ENCODE measurements around the gene FAM9C. TPM values are rescaled to one million over a fixed set of nuclear protein-coding genes. Genes with fewer than 3 reads are reported as not detected.
"Not testable (repeated sequence)": the region's sequence is repeated elsewhere in the genome, so short reads cannot be mapped to it uniquely, and the experiment has no call there.

Gene FAM9C
- polyA plus RNA-seq, 3 donors from 2014 or later = not detected

DNA sequence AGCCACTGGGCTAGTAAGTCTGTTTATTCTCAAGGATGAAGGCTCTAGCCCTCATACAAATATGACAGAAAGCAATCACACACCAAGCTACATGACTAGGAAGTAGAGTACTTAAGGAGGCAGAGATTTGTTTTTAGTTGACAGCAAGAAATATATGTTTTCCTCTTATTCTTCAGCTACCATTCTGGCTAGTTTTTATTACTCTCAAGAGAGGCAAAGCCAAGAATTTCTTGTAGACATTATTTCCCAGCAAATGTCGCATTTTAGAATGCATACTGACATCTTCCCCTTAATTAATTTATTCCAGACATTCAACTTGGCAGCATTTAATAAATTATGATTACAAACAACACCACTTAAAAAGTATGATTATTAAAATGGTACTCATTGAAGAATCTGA is 23.4 kb upstream of the FAM9C start:
- H3K27ac Mint-ChIP-seq = no peak overlapping the region
- H3K9me3 Mint-ChIP-seq = peaks cover 0 to 20% (median 12%) of the 10 kb centered on the region in 6 donors
- DNase-seq = no peak
- H3K27me3 Mint-ChIP-seq (ENCODE audit: low read depth in 3 of 3) = peaks cover 2 to 20% (median 5%) of the 10 kb centered on the region in 3 donors
- H3K36me3 Mint-ChIP-seq = peaks cover 4 to 9% (median 9%) of the 10 kb centered on the region in 3 donors
- peaks cover 0 to 4% of the 10 kb centered on the region in 2 donors for H3K4me1 Mint-ChIP-seq
- H3K4me3 Mint-ChIP-seq = no peak overlapping the region

- H3K27ac Mint-ChIP-seq = no peak overlapping the region
- no peak overlapping the region for H3K4me3 Mint-ChIP-seq
- peaks cover under 1 to 5% of the 10 kb centered on the region in 2 donors for H3K4me1 Mint-ChIP-seq
- H3K27me3 Mint-ChIP-seq (ENCODE audit: low read depth in 3 of 3) = peaks cover 2 to 16% (median 5%) of the 10 kb centered on the region in 3 donors
- no peak for DNase-seq
- H3K9me3 Mint-ChIP-seq = peaks cover 0 to 26% (median 13%) of the 10 kb centered on the region in 6 donors
- H3K36me3 Mint-ChIP-seq = peaks cover 6 to 11% (median 10%) of the 10 kb centered on the region in 3 donors
These were observed 22.0 kb upstream of the FAM9C start for GRCh38 chrX:13066391-13066790.

DNA sequence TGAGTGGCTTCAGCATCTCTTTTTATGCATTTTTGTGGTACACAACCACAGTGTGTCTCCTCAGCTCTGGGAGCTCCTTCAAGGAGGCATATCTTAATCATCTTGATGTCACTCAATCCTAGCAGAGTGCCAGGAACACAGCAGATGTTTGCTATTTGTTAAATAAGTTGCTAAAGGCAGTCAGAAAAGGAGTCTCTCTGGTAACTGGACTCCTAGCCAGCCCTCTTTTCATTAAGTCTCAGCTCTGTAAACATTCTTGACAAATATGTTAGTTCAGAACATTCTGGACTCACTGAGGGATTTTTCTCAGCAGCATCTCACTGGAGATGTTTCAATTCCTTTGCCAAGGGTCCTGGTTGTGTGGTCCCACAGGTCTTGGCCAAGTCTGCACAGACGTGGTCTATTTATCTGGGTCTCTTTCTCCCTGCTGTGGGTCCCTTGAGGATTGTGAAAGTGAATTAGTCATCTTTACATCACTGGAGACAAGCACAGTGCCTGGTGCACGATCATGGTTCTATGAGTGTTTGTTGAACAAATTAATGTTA is 20.3 kb upstream of the FAM9C start:
- DNase-seq = no peak
- H3K27me3 Mint-ChIP-seq (ENCODE audit: low read depth in 3 of 3) = peaks cover 2 to 13% (median 8%) of the 10 kb centered on the region in 3 donors
- H3K9me3 Mint-ChIP-seq = peaks cover 2 to 28% (median 10%) of the 10 kb centered on the region in 6 donors
- H3K36me3 Mint-ChIP-seq = peaks cover 6 to 19% (median 14%) of the 10 kb centered on the region in 3 donors
- H3K4me3 Mint-ChIP-seq = no peak overlapping the region
- H3K27ac Mint-ChIP-seq = no peak overlapping the region
- peaks cover 17 to 18% of the 10 kb centered on the region in 2 donors for H3K4me1 Mint-ChIP-seq

DNA sequence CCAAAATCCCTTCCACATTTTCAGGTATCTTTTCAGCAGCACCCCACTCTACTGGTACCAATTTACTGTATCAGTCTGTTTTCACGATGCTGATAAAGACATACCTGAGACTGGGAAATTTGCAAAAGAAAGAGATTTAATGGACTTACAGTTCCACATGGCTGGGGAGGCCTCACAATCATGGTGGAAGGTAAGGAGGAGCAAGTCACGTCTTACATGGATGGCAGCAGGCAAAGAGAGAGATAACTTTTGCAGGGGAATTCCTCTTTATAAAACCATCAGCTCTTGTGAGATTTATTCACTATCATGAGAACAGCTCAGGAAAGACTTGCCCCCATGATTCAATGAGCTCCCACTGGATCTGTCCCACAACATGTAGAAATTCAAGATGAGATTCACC is 18.7 kb upstream of the FAM9C start:
- H3K4me1 Mint-ChIP-seq = peaks cover 17 to 20% of the 10 kb centered on the region in 2 donors
- not testable (repeated sequence) for H3K4me3 Mint-ChIP-seq; DNase-seq; H3K27ac Mint-ChIP-seq; H3K27me3 Mint-ChIP-seq (ENCODE audit: low read depth in 3 of 3)
- peaks cover 5 to 10% (median 6%) of the 10 kb centered on the region in 3 donors for H3K36me3 Mint-ChIP-seq
- peaks cover 0 to 15% (median 3%) of the 10 kb centered on the region in 6 donors for H3K9me3 Mint-ChIP-seq

GRCh38 chrX:13062331-13062730 is 17.9 kb upstream of the FAM9C start:
- peaks cover 17 to 20% of the 10 kb centered on the region in 2 donors for H3K4me1 Mint-ChIP-seq
- not testable (repeated sequence) for H3K27ac Mint-ChIP-seq; H3K4me3 Mint-ChIP-seq; DNase-seq; H3K27me3 Mint-ChIP-seq (ENCODE audit: low read depth in 3 of 3)
- H3K36me3 Mint-ChIP-seq = peaks cover 5 to 10% (median 6%) of the 10 kb centered on the region in 3 donors
- H3K9me3 Mint-ChIP-seq = peaks cover 0 to 15% (median 3%) of the 10 kb centered on the region in 6 donors

DNA sequence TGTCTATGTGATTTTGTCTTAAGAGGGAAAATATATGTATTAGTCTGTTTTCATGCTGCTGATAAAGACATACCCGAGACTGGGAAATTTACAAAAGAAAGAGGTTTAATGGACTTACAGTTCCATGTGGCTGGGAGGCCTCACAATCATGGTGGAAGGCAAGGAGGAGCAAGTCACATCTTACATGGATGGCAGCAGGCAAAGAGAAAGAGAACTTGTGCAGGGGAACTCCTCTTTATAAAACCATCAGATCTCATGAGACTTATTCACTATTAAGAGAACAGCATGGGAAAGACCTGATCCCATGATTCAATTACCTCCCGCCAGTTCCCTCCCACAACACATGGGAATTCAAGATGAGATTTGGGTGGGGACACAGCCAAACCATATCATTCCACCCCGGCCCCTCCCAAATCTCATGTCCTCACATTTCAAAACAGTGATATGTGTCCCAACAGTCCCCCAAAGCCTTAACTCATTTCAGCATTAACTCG is 16.8 kb upstream of the FAM9C start:
- not testable (repeated sequence) for H3K27me3 Mint-ChIP-seq (ENCODE audit: low read depth in 3 of 3); DNase-seq; H3K4me3 Mint-ChIP-seq; H3K27ac Mint-ChIP-seq
- peaks cover 5 to 10% (median 6%) of the 10 kb centered on the region in 3 donors for H3K36me3 Mint-ChIP-seq
- H3K9me3 Mint-ChIP-seq = peaks cover 0 to 15% (median 3%) of the 10 kb centered on the region in 6 donors
- peaks cover 16 to 21% of the 10 kb centered on the region in 2 donors for H3K4me1 Mint-ChIP-seq

DNA sequence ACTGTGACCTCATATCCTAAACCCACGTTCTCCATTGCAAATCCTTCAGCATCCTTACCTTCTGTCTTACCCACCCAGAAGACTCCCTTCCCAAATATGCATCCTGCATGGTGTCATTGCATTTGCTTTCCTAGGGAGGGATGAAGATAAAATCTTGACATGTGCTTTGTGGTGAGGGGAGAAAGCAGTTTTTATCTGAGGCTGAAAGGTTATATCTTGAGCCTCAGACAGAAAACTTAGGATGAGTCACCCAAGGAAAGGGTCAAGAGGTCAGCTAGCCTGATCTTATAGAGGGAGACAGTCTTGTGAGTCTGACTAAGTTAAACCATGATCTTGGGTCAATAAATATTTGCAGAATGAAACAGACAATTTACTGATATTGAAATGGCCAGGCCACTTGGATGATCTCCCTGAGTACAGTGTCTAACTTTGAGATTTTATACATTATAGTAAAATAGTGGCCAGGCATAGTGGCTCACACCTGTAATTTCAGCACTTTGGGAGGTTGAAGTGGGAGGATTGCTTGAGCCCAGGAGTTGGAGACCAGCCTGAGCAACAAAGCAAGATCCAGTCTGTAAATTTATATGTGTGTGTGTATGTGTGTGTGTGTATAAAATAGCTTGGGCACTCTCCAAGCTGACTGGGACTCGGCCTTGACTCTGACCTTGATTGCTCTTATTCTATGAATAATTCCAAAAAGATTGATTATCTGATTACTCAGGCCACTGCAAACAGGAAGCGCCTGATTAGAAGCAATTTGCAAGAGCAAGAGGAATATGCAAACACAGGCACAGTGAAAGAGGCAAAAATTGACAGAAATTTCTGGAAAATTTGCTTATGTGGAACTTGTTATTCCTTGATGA is 15.4 kb upstream of the FAM9C start:
- Mint-ChIP-seq H3K36me3 (peaks cover 5 to 10% (median 6%) of the 10 kb centered on the region in 3 donors), H3K27me3 (ENCODE audit: low read depth in 3 of 3) (peaks cover 0 to 12% (median 3%) of the 10 kb centered on the region in 3 donors), H3K4me3 (no peak overlapping the region), H3K4me1 (peaks cover 28 to 35% of the 10 kb centered on the region in 2 donors), H3K9me3 (peaks cover 0 to 15% (median 3%) of the 10 kb centered on the region in 6 donors), H3K27ac (no peak overlapping the region)
- DNase-seq = no peak

- H3K4me1 Mint-ChIP-seq = peaks cover 47 to 51% of the 10 kb centered on the region in 2 donors
- DNase-seq = no peak
- peaks cover 0 to 8% (median 0%) of the 10 kb centered on the region in 6 donors for H3K9me3 Mint-ChIP-seq
- peaks cover 3 to 12% (median 4%) of the 10 kb centered on the region in 3 donors for H3K27me3 Mint-ChIP-seq (ENCODE audit: low read depth in 3 of 3)
- H3K36me3 Mint-ChIP-seq = peaks cover 0 to 2% (median 0%) of the 10 kb centered on the region in 3 donors
- peak overlapping the region in 2 of 6 donors; percentile 27 to 35 for H3K27ac Mint-ChIP-seq
- H3K4me3 Mint-ChIP-seq = no peak overlapping the region
These were observed 11.1 kb upstream of the FAM9C start for GRCh38 chrX:13055486-13055885.

DNA sequence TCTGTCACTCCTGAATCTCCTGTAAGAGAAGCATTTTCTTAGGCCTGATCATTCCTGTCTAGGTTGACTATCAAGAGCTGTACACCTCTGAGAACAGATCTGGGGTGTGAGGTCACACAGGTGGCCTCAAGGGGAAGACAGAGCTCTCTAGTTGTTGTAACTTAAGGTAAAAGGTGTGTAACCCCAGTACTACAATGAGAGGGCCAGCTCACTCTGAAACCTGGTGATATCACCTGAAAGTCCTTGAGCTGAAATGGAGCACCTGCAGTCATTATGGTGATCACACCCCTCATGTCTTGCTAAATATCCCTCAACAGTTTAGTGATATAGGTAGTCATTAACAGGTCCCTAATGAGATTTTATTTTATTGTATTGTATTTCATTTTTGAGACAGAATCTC is 8.8 kb upstream of the FAM9C start:
- no peak overlapping the region for H3K4me3 Mint-ChIP-seq
- H3K27me3 Mint-ChIP-seq (ENCODE audit: low read depth in 3 of 3) = peaks cover 3 to 12% (median 5%) of the 10 kb centered on the region in 3 donors
- H3K36me3 Mint-ChIP-seq = no peaks in the 10 kb centered on the region
- peaks cover 0 to 8% (median 0%) of the 10 kb centered on the region in 6 donors for H3K9me3 Mint-ChIP-seq
- DNase-seq = no peak
- peaks cover 54 to 55% of the 10 kb centered on the region in 2 donors for H3K4me1 Mint-ChIP-seq
- no peak overlapping the region for H3K27ac Mint-ChIP-seq

- H3K4me1 Mint-ChIP-seq = peaks cover 68 to 70% of the 10 kb centered on the region in 2 donors
- DNase-seq = peak; percentile 21 to 43 (median 40)
These were observed 7.2 kb upstream of the FAM9C start for GRCh38 chrX:13051529-13052172.

DNA sequence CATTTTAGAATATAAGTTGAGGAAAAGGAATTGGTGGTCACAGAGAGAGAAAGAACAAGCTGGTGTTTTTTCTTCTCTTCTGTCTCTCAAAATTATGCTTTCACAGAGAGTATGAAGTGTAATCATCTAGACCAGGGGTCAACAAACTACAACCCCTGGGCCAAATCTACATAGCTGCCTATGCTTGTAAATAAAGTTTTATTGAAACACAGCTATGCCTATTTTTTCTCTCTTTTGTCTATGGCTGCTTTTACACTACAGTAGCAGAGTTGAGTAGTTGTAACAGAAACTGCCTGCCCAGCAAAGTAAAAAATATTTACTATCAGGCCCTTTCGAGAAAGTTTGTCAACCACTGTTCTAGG is 6.7 kb upstream of the FAM9C start:
- H3K27me3 Mint-ChIP-seq (ENCODE audit: low read depth in 3 of 3) = peaks cover 3 to 15% (median 7%) of the 10 kb centered on the region in 3 donors
- no peaks in the 10 kb centered on the region for H3K36me3 Mint-ChIP-seq
- H3K4me3 Mint-ChIP-seq = peak overlapping the region; percentile 22 to 54 (median 40)
- no peak for DNase-seq
- H3K27ac Mint-ChIP-seq = peak overlapping the region; percentile 60 to 87 (median 78)
- peaks cover 72 to 73% of the 10 kb centered on the region in 2 donors for H3K4me1 Mint-ChIP-seq
- peaks cover 0 to 7% (median 0%) of the 10 kb centered on the region in 6 donors for H3K9me3 Mint-ChIP-seq

More at GRCh38 chrX:13051529-13052172, 7.2 kb upstream of the FAM9C start:
- Mint-ChIP-seq H3K27me3 (ENCODE audit: low read depth in 3 of 3) (peaks cover 3 to 16% (median 7%) of the 10 kb centered on the region in 3 donors), H3K27ac (peak overlapping the region; percentile 60 to 87 (median 78)), H3K9me3 (peaks cover 0 to 7% (median 0%) of the 10 kb centered on the region in 6 donors), H3K36me3 (no peaks in the 10 kb centered on the region), H3K4me3 (peak overlapping the region; percentile 22 to 54 (median 40))

DNA sequence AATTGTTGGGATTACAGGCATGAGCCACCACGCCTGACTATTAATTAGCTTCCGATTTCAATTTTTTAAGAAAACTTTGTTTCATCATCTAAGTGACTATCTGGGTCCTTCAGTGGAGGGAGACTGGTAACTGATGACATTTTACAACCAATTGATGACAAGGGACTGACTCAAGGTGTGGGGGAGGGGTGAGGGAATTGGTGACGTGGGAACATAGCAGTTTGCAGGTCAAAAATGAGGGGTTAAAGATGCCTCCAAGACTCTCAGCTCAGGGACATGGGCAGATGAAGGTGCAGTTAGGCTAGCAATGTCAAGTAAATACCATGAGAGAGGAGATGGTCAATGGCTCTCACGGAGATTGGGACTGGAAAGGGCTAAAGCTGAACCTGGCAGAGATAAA is 5.7 kb upstream of the FAM9C start:
- peaks cover 69 to 70% of the 10 kb centered on the region in 2 donors for H3K4me1 Mint-ChIP-seq
- peaks cover 0 to 9% (median 0%) of the 10 kb centered on the region in 6 donors for H3K9me3 Mint-ChIP-seq
- H3K4me3 Mint-ChIP-seq = peak overlapping the region in 2 of 5 donors; percentile 24 to 39
- H3K27ac Mint-ChIP-seq = peak overlapping the region in 4 of 6 donors; percentile 33 to 63 (median 44)
- no peak for DNase-seq
- peaks cover 0 to 11% (median 7%) of the 10 kb centered on the region in 3 donors for H3K27me3 Mint-ChIP-seq (ENCODE audit: low read depth in 3 of 3)
- H3K36me3 Mint-ChIP-seq = no peaks in the 10 kb centered on the region

- H3K27ac Mint-ChIP-seq = no peak overlapping the region
- H3K27me3 Mint-ChIP-seq (ENCODE audit: low read depth in 3 of 3) = peaks cover 0 to 7% (median 7%) of the 10 kb centered on the region in 3 donors
- H3K9me3 Mint-ChIP-seq = peaks cover 0 to 7% (median 0%) of the 10 kb centered on the region in 6 donors
- peak overlapping the region in 1 of 5 donors; percentile 29 for H3K4me3 Mint-ChIP-seq
- no peaks in the 10 kb centered on the region for H3K36me3 Mint-ChIP-seq
- DNase-seq = no peak
- H3K4me1 Mint-ChIP-seq = peaks cover 63 to 68% of the 10 kb centered on the region in 2 donors
These were observed 3.9 kb upstream of the FAM9C start for GRCh38 chrX:13048280-13048679.
